HUES48 (cell line): ENCODE data around the gene SRPK2.
"Not testable (repeated sequence)": the region's sequence is repeated elsewhere in the genome, so short reads cannot be mapped to it uniquely, and the experiment has no call there.

ENCODE experiments used
- H3K27ac ChIP-seq: one replicate; pipeline ENCODE4 v1.7.0; 2013; ENCODE audit warnings: low read depth, low read length, inconsistent platforms
- H3K27me3 ChIP-seq: 2 replicates; pipeline ENCODE4 v1.6.1; 2013; ENCODE audit warnings: mild to moderate bottlenecking, low read length; ENCODE audit not compliant: control insufficient read depth, insufficient read depth
- H3K36me3 ChIP-seq: 2 replicates; pipeline ENCODE4 v1.6.1; 2013; ENCODE audit warnings: low read length; ENCODE audit not compliant: control insufficient read depth, insufficient read depth
- H3K4me1 ChIP-seq: 2 replicates; pipeline ENCODE4 v1.6.1; 2013; ENCODE audit warnings: mild to moderate bottlenecking, low read length; ENCODE audit not compliant: control insufficient read depth, insufficient read depth
- H3K4me3 ChIP-seq: 2 replicates; pipeline ENCODE4 v1.5.1; 2013; ENCODE audit warnings: mild to moderate bottlenecking, low read depth, low read length
- H3K9ac ChIP-seq: 2 replicates; pipeline ENCODE4 v1.6.1; 2013; ENCODE audit warnings: mild to moderate bottlenecking, low read depth, low read length, moderate library complexity
- H3K9me3 ChIP-seq: 2 replicates; pipeline ENCODE4 v1.6.1; 2013; ENCODE audit warnings: low read length; ENCODE audit not compliant: control insufficient read depth, insufficient read depth

Gene SRPK2

GRCh38 chr7:105369944-105370343 is 18.8 kb downstream of the SRPK2 start:
- Histone ChIP-seq H3K4me3 (no peak overlapping the region), H3K4me1 (no peaks in the 10 kb centered on the region), H3K9ac (no peak overlapping the region), H3K9me3 (no peaks in the 10 kb centered on the region), H3K27me3 (no peaks in the 10 kb centered on the region), H3K27ac (no peak overlapping the region), H3K36me3 (no peaks in the 10 kb centered on the region)

- no peaks in the 10 kb centered on the region for H3K4me1 ChIP-seq
- H3K9ac ChIP-seq, result no peak overlapping the region
- H3K27ac ChIP-seq, result no peak overlapping the region
- no peaks in the 10 kb centered on the region for H3K9me3 ChIP-seq
- H3K36me3 ChIP-seq, result no peaks in the 10 kb centered on the region
- H3K4me3 ChIP-seq, result no peak overlapping the region
- H3K27me3 ChIP-seq, result no peaks in the 10 kb centered on the region
Observed at GRCh38 chr7:105367458-105367857, 21.3 kb downstream of the SRPK2 start.

- Histone ChIP-seq H3K4me1 (no peaks in the 10 kb centered on the region), H3K9me3 (no peaks in the 10 kb centered on the region), H3K27ac (no peak overlapping the region), H3K9ac (no peak overlapping the region), H3K27me3 (no peaks in the 10 kb centered on the region), H3K36me3 (no peaks in the 10 kb centered on the region), H3K4me3 (no peak overlapping the region)
Observed at GRCh38 chr7:105365541-105366534, 22.9 kb downstream of the SRPK2 start.

- Histone ChIP-seq H3K4me3 (no peak overlapping the region), H3K9me3 (no peaks in the 10 kb centered on the region), H3K27ac (peak overlapping the region; percentile 32), H3K4me1 (no peaks in the 10 kb centered on the region), H3K36me3 (no peaks in the 10 kb centered on the region), H3K27me3 (no peaks in the 10 kb centered on the region), H3K9ac (no peak overlapping the region)
Observed at GRCh38 chr7:105364684-105365083, 24.0 kb downstream of the SRPK2 start.

- not testable (repeated sequence) for H3K4me1 ChIP-seq, H3K27me3 ChIP-seq, H3K9ac ChIP-seq, H3K4me3 ChIP-seq, H3K9me3 ChIP-seq, H3K36me3 ChIP-seq, H3K27ac ChIP-seq
Observed at GRCh38 chr7:105363657-105364056, 25.1 kb downstream of the SRPK2 start.

GRCh38 chr7:105362685-105363084 is 26.0 kb downstream of the SRPK2 start:
- H3K36me3 ChIP-seq, H3K27me3 ChIP-seq, H3K9ac ChIP-seq, H3K4me3 ChIP-seq, H3K4me1 ChIP-seq, H3K27ac ChIP-seq, H3K9me3 ChIP-seq: not testable (repeated sequence)

- H3K4me1 ChIP-seq, H3K9me3 ChIP-seq, H3K36me3 ChIP-seq, H3K9ac ChIP-seq, H3K4me3 ChIP-seq, H3K27me3 ChIP-seq, H3K27ac ChIP-seq: not testable (repeated sequence)
Observed at GRCh38 chr7:105361995-105362394, 26.7 kb downstream of the SRPK2 start.

- H3K4me1 ChIP-seq, H3K27me3 ChIP-seq, H3K27ac ChIP-seq, H3K9me3 ChIP-seq, H3K4me3 ChIP-seq, H3K9ac ChIP-seq, H3K36me3 ChIP-seq: not testable (repeated sequence)
Observed at GRCh38 chr7:105360149-105360548, 28.6 kb downstream of the SRPK2 start.

GRCh38 chr7:105355701-105356100 is 33.0 kb downstream of the SRPK2 start:
- no peaks in the 10 kb centered on the region for H3K9me3 ChIP-seq
- peaks cover 15% of the 10 kb centered on the region; the same call in 1 of the 2 replicates for H3K4me1 ChIP-seq
- no peak overlapping the region for H3K9ac ChIP-seq
- no peak overlapping the region for H3K4me3 ChIP-seq
- H3K27me3 ChIP-seq, result no peaks in the 10 kb centered on the region
- H3K36me3 ChIP-seq, result no peaks in the 10 kb centered on the region
- H3K27ac ChIP-seq, result no peak overlapping the region

GRCh38 chr7:105354383-105354782 is 34.3 kb downstream of the SRPK2 start:
- Histone ChIP-seq H3K36me3 (no peaks in the 10 kb centered on the region), H3K27me3 (no peaks in the 10 kb centered on the region), H3K27ac (no peak overlapping the region), H3K9me3 (no peaks in the 10 kb centered on the region), H3K9ac (no peak overlapping the region), H3K4me1 (peaks cover 13% of the 10 kb centered on the region; the same call in 1 of the 2 replicates), H3K4me3 (no peak overlapping the region)

GRCh38 chr7:105353752-105354328 is 34.9 kb downstream of the SRPK2 start:
- Histone ChIP-seq H3K27me3 (no peaks in the 10 kb centered on the region), H3K27ac (no peak overlapping the region), H3K36me3 (no peaks in the 10 kb centered on the region), H3K9me3 (no peaks in the 10 kb centered on the region), H3K4me1 (peaks cover 11% of the 10 kb centered on the region; the same call in 1 of the 2 replicates), H3K4me3 (no peak overlapping the region), H3K9ac (no peak overlapping the region)
